GM12878 (cell line): ENCODE results near the gene CFAP157. TPM values are rescaled to one million over a fixed set of nuclear protein-coding genes. Genes with fewer than 3 reads are reported as not detected.

Experiments
- ATAC-seq: fragments of 200-7000 bp; cut with Tn5 transposase; 3 replicates; pipeline ENCODE4 v1.9.1; 2020; ENCODE audit warnings: mild to moderate bottlenecking, moderate library complexity
- BruUV-seq: library from RNA; stranded (reverse); fragments of 400-500 nt; replicated peaks from 2 replicates; lab custom pipeline; 2021; lab: Mats Ljungman, UMichigan
- CTCF ChIA-PET: fragments of 300-600 bp; sonication (Branson Sonifier 250); formaldehyde crosslinking; extraction: SDS; loops from one replicate; lab custom pipeline; 2021; ENCODE audit warnings: inconsistent platforms; lab: Yijun Ruan, JAX
- POLR2A ChIA-PET: fragments of 350-600 bp; formaldehyde crosslinking; extraction: SDS; loops from one replicate; lab custom pipeline; 2021; ENCODE audit warnings: inconsistent platforms; lab: Charles Lee
- RAD21 ChIA-PET: fragments of 300-600 bp; sonication (Branson Sonifier 250); formaldehyde crosslinking; loops from one replicate; lab custom pipeline; 2023; ENCODE audit warnings: antibody characterized with exemption; ENCODE audit not compliant: unreplicated experiment; lab: Charles Lee
- SMC1A ChIA-PET: fragments of 300-600 bp; sonication (Branson Sonifier 250); formaldehyde crosslinking; loops from one replicate; lab custom pipeline; 2023; ENCODE audit not compliant: unreplicated experiment, uncharacterized antibody; lab: Charles Lee
- DNase-seq: peaks from one replicate; pipeline ENCODE4 v3.0.0-alpha.2; 2011; ENCODE audit warnings: low read depth, low spot score
- FAIRE-seq: peaks from 3 replicates; lab custom pipeline; 2011; peaks lifted over from hg19 to GRCh38; lab: Jason Lieb, UNC
- H2AFZ ChIP-seq: 2 replicates; pipeline ENCODE4 v1.6.0; 2011; ENCODE audit warnings: low read depth, low read length, control low read depth; ENCODE audit not compliant: control insufficient read depth
- H3K27ac ChIP-seq: 2 replicates; pipeline ENCODE4 v1.5.1; 2011; ENCODE audit warnings: control low read depth; ENCODE audit not compliant: control insufficient read depth, insufficient read depth
- H3K27me3 ChIP-seq, 2 experiments: replicated peaks in 1 of 2; 2 replicates each; pipeline versions ENCODE4 v1.6.0 to v1.6.1; 2011; ENCODE audit warnings: low read length in 1 of 2; ENCODE audit not compliant: control insufficient read depth in 2 of 2, insufficient read depth in 2 of 2
- H3K36me3 ChIP-seq, 2 experiments: 2 replicates each; pipeline ENCODE4 v1.5.1; 2011; ENCODE audit warnings: low read length in 1 of 2; ENCODE audit not compliant: control insufficient read depth in 2 of 2, insufficient read depth in 2 of 2
- H3K4me1 ChIP-seq: 2 replicates; pipeline ENCODE4 v1.6.1; 2011; ENCODE audit warnings: mild to moderate bottlenecking, low read length, moderate library complexity, mixed read lengths; ENCODE audit not compliant: control insufficient read depth, insufficient read depth
- H3K4me2 ChIP-seq: 2 replicates; pipeline ENCODE4 v1.6.0; 2011; ENCODE audit warnings: control low read depth; ENCODE audit not compliant: control insufficient read depth, insufficient read depth
- H3K4me3 ChIP-seq: fragments of 200-600 bp; sonication (generic); 2 replicates; pipeline ENCODE4 v1.5.1; 2016
- H3K79me2 ChIP-seq: 2 replicates; pipeline ENCODE4 v1.6.0; 2011; ENCODE audit warnings: low read length; ENCODE audit not compliant: control insufficient read depth, insufficient read depth
- H3K9ac ChIP-seq: 2 replicates; pipeline ENCODE4 v1.8.0; 2011; ENCODE audit warnings: low read length, control low read depth, mixed read lengths; ENCODE audit not compliant: control insufficient read depth, insufficient read depth
- H3K9me3 ChIP-seq: replicated peaks from 3 replicates; pipeline ENCODE4 v1.5.1; 2011; ENCODE audit warnings: mild to moderate bottlenecking, low read length; ENCODE audit not compliant: control insufficient read depth, insufficient read depth
- H4K20me1 ChIP-seq: 2 replicates; pipeline ENCODE4 v1.6.0; 2011; ENCODE audit not compliant: control insufficient read depth, insufficient read depth
- BHLHE40 ChIP-seq, 2 experiments: fragments of 450-650 bp in 1 of 2; IDR thresholded peaks; 2 replicates each; pipeline ENCODE4 v1.6.1; 2011 to 2017; ENCODE audit warnings: low read depth in 2 of 2, borderline replicate concordance in 1 of 2, improper control_type of control experiment in 1 of 2, low read length in 1 of 2, mild to moderate bottlenecking in 1 of 2
- PAX5 ChIP-seq: IDR thresholded peaks from 2 replicates; pipeline ENCODE4 v1.6.1; 2011; ENCODE audit warnings: low read depth, low read length, borderline replicate concordance
- RELA ChIP-seq: fragments of 450-650 bp; IDR thresholded peaks from 2 replicates; pipeline ENCODE4 v1.8.0; 2014; ENCODE audit warnings: borderline replicate concordance; ENCODE audit not compliant: partially characterized antibody
- REST ChIP-seq: IDR thresholded peaks from 2 replicates; pipeline ENCODE4 v1.6.1; 2012; ENCODE audit warnings: mild to moderate bottlenecking, low read depth, low read length
- TCF7 ChIP-seq: IDR thresholded peaks from 2 replicates; pipeline ENCODE4 v1.6.1; 2014; ENCODE audit warnings: antibody characterized with exemption, borderline replicate concordance
- ZBED1 ChIP-seq: IDR thresholded peaks from 2 replicates; pipeline ENCODE4 v1.6.1; 2016; ENCODE audit warnings: borderline replicate concordance
- ZBTB40 ChIP-seq: fragments of 450-650 bp; IDR thresholded peaks from 2 replicates; pipeline ENCODE4 v1.6.1; 2016; ENCODE audit warnings: mild to moderate bottlenecking, moderate library complexity, borderline replicate concordance
- ZSCAN29 ChIP-seq: fragments of 450-650 bp; IDR thresholded peaks from 2 replicates; pipeline ENCODE4 v1.6.1; 2017; ENCODE audit warnings: mild to moderate bottlenecking, moderate library complexity
- WGBS: methylation state at CpG from one replicate; pipeline ENCODE4 v1.1.6; 2016; ENCODE audit warnings: low lambda C conversion rate; ENCODE audit not compliant: insufficient replicate concordance, insufficient coverage; ENCODE audit errors: missing lambda C conversion rate; 5-methylcytosine and 5-hydroxymethylcytosine counted together
- in situ Hi-C: fragments of 300-500 bp; cut with MboI; formaldehyde crosslinking; loops from 9 replicates; pipeline ENCODE4 v1.14.3; 2018; ENCODE audit warnings: mixed read lengths
- intact Hi-C: fragments of 100-400 bp; cut with micrococcal nuclease; formaldehyde crosslinking; loops from one replicate; pipeline ENCODE4 v1.14.2; 2022; ENCODE audit not compliant: unreplicated experiment
- polyA plus RNA-seq, 11 experiments: library from polyadenylated mRNA; depleted of rRNA in 4 of 11; unstranded in 6 of 11; stranded (reverse) in 5 of 11; fragments of >200 nt; fragmentation: Nextera tagmentation in 4 of 11; fragmentation: Illumina TruSeq in 1 of 11; extraction: Ambion mirVana in 4 of 11; extraction: Trizol in 1 of 11; gene quantifications; 1 replicate in 1 of 11; 2 replicates in 10 of 11; pipeline versions ENCODE4 v1.2.1 to v1.2.3, GENCODE V29; 2011 to 2016; ENCODE audit warnings: inconsistent platforms in 2 of 11, missing spikeins in 2 of 11, low read depth in 1 of 11
- total RNA-seq, 4 experiments: library from RNA; depleted of rRNA in 3 of 4; stranded (reverse); fragments of >200 nt in 3 of 4; fragmentation: Illumina TruSeq in 1 of 4; extraction: Trizol in 1 of 4; gene quantifications; 2 replicates each; pipeline versions ENCODE4 v1.2.1 to v1.2.3, GENCODE V29; 2013 to 2021
- TF ChIP-seq, protein P1 (sequence below): IDR thresholded peaks from 2 replicates; pipeline ENCODE4 v1.6.1; 2012; ENCODE audit warnings: low read length, inconsistent platforms
- TF ChIP-seq, protein P2 (sequence below): IDR thresholded peaks from 2 replicates; pipeline ENCODE4 v1.6.1; 2012; ENCODE audit warnings: low read depth, low read length, improper control_type of control experiment
- TF ChIP-seq, protein P3 (sequence below): fragments of 450-650 bp; IDR thresholded peaks from 2 replicates; pipeline ENCODE4 v1.6.1; 2017; ENCODE audit warnings: mild to moderate bottlenecking, low read depth, inconsistent platforms; ENCODE audit not compliant: poor library complexity, severe bottlenecking

Gene CFAP157
- total and polyA plus RNA-seq, 10 of the 15 experiments (the other 5 are each of a cell fraction or from before 2014, with no cell fraction given), result 0.08 to 0.72 TPM; not detected in 8

GRCh38 chr9:127684576-127684975, 22.2 kb upstream of the CFAP157 start:
- intact Hi-C loops, result no loop called here
- no peak overlapping the region for H2AFZ ChIP-seq
- no peak overlapping the region for H3K27ac ChIP-seq
- H3K27me3 ChIP-seq, result peaks cover 0 to 3% of the 10 kb centered on the region in 2 experiments; a peak in 3 of 4 replicates
- H3K4me2 ChIP-seq, result no peak overlapping the region
- POLR2A ChIA-PET, result no interaction called here
- RAD21 ChIA-PET, result no interaction called here
- CTCF ChIA-PET, result interaction anchor here (1.2 kb wide), 1 partner anchor 12 kb away, joined by 3 read pairs; no protein-coding TSS in a partner anchor
- H4K20me1 ChIP-seq, result no peaks in the 10 kb centered on the region
- no peak overlapping the region for H3K4me3 ChIP-seq
- H3K9me3 ChIP-seq, result no peaks in the 10 kb centered on the region
- no peaks in the 10 kb centered on the region for H3K79me2 ChIP-seq
- WGBS, result 37% methylated on average over 4 of the region's 4 CpGs
- H3K36me3 ChIP-seq, result no peaks in the 10 kb centered on the region
- DNase-seq (no peak), ATAC-seq (no peak), FAIRE-seq (no peak)
- SMC1A ChIA-PET, result interaction anchor here (1.1 kb wide), 1 partner anchor 48 kb away, joined by 3 read pairs; no protein-coding TSS in a partner anchor
- BruUV-seq, result no TSS peak
- no peaks in the 10 kb centered on the region for H3K4me1 ChIP-seq
- no peak overlapping the region for H3K9ac ChIP-seq
- in situ Hi-C loops, result no loop called here
- TF ChIP-seq REST (no peak), BHLHE40 (IDR thresholded peaks at IDR 0.05; ENCODE audit: borderline replicate concordance in 1 of 2, low read depth in 2 of 2, low read length in 1 of 2) (no peak), PAX5 (no peak), ZBTB40 (no peak), TCF7 (no peak), ZSCAN29 (no peak), ZBED1 (no peak), RELA (no peak)
- TF ChIP-seq, protein P1, sequence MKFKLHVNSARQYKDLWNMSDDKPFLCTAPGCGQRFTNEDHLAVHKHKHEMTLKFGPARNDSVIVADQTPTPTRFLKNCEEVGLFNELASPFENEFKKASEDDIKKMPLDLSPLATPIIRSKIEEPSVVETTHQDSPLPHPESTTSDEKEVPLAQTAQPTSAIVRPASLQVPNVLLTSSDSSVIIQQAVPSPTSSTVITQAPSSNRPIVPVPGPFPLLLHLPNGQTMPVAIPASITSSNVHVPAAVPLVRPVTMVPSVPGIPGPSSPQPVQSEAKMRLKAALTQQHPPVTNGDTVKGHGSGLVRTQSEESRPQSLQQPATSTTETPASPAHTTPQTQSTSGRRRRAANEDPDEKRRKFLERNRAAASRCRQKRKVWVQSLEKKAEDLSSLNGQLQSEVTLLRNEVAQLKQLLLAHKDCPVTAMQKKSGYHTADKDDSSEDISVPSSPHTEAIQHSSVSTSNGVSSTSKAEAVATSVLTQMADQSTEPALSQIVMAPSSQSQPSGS, result no peak
- TF ChIP-seq, protein P2, sequence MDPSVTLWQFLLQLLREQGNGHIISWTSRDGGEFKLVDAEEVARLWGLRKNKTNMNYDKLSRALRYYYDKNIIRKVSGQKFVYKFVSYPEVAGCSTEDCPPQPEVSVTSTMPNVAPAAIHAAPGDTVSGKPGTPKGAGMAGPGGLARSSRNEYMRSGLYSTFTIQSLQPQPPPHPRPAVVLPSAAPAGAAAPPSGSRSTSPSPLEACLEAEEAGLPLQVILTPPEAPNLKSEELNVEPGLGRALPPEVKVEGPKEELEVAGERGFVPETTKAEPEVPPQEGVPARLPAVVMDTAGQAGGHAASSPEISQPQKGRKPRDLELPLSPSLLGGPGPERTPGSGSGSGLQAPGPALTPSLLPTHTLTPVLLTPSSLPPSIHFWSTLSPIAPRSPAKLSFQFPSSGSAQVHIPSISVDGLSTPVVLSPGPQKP, result no peak
- TF ChIP-seq, protein P3, sequence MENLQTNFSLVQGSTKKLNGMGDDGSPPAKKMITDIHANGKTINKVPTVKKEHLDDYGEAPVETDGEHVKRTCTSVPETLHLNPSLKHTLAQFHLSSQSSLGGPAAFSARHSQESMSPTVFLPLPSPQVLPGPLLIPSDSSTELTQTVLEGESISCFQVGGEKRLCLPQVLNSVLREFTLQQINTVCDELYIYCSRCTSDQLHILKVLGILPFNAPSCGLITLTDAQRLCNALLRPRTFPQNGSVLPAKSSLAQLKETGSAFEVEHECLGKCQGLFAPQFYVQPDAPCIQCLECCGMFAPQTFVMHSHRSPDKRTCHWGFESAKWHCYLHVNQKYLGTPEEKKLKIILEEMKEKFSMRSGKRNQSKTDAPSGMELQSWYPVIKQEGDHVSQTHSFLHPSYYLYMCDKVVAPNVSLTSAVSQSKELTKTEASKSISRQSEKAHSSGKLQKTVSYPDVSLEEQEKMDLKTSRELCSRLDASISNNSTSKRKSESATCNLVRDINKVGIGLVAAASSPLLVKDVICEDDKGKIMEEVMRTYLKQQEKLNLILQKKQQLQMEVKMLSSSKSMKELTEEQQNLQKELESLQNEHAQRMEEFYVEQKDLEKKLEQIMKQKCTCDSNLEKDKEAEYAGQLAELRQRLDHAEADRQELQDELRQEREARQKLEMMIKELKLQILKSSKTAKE, result no peak
